Keratinocyte (primary cell): ENCODE results near the gene FYB1. TPM values are rescaled to one million over a fixed set of nuclear protein-coding genes. Genes with fewer than 3 reads are reported as not detected.

Experiments used
- DNase-seq: peaks from one replicate; pipeline ENCODE4 v3.0.0-alpha.2; 2011; ENCODE audit warnings: low read depth, missing footprints, low spot score
- FAIRE-seq: peaks from 2 replicates; lab custom pipeline; 2011; peaks lifted over from hg19 to GRCh38; lab: Jason Lieb, UNC
- H2AFZ ChIP-seq: 2 replicates; pipeline ENCODE4 v1.6.0; 2012; ENCODE audit warnings: low read length, control low read depth, inconsistent platforms; ENCODE audit not compliant: control insufficient read depth
- H3K27ac ChIP-seq: 2 replicates; pipeline ENCODE4 v1.5.1; 2011; ENCODE audit warnings: low read length; ENCODE audit not compliant: control insufficient read depth, insufficient read depth
- H3K27me3 ChIP-seq: 3 replicates; pipeline ENCODE4 v1.6.0; 2011; ENCODE audit warnings: low read length; ENCODE audit not compliant: control insufficient read depth, insufficient read depth; ENCODE audit errors: extremely low read depth
- H3K36me3 ChIP-seq, 2 experiments: 2 replicates in 1 of 2; 3 replicates in 1 of 2; pipeline ENCODE4 v1.5.1; 2011; ENCODE audit warnings: low read length in 2 of 2, mild to moderate bottlenecking in 1 of 2; ENCODE audit not compliant: control insufficient read depth in 2 of 2, insufficient read depth in 2 of 2; ENCODE audit errors: extremely low read depth in 1 of 2
- H3K4me1 ChIP-seq: 3 replicates; pipeline ENCODE4 v1.5.1; 2011; ENCODE audit warnings: low read length; ENCODE audit not compliant: control insufficient read depth, insufficient read depth; ENCODE audit errors: extremely low read depth
- H3K4me2 ChIP-seq: 3 replicates; pipeline ENCODE4 v1.6.0; 2011; ENCODE audit warnings: low read depth, low read length; ENCODE audit not compliant: control insufficient read depth, insufficient read depth; ENCODE audit errors: extremely low read depth
- H3K4me3 ChIP-seq, 3 experiments: fragments of 200-600 bp in 1 of 3; sonication (generic) in 1 of 3; 2 replicates in 2 of 3; 3 replicates in 1 of 3; pipeline ENCODE4 v1.5.1; 2011 to 2016; ENCODE audit warnings: low read length in 3 of 3, mild to moderate bottlenecking in 3 of 3, control low read depth in 2 of 3, inconsistent platforms in 1 of 3, low read depth in 1 of 3, mixed read lengths in 1 of 3, mixed run types in 1 of 3, moderate library complexity in 1 of 3; ENCODE audit not compliant: control insufficient read depth in 2 of 3, insufficient read depth in 2 of 3; ENCODE audit errors: extremely low read depth in 1 of 3
- H3K79me2 ChIP-seq: 2 replicates; pipeline ENCODE4 v1.6.0; 2012; ENCODE audit warnings: low read length; ENCODE audit not compliant: control insufficient read depth, insufficient read depth
- H3K9ac ChIP-seq: 3 replicates; pipeline ENCODE4 v1.6.0; 2011; ENCODE audit warnings: low read length; ENCODE audit not compliant: control insufficient read depth, insufficient read depth; ENCODE audit errors: extremely low read depth
- H3K9me1 ChIP-seq: 3 replicates; pipeline ENCODE4 v1.6.0; 2011; ENCODE audit warnings: low read length; ENCODE audit not compliant: control insufficient read depth, insufficient read depth; ENCODE audit errors: extremely low read depth
- H3K9me3 ChIP-seq: 2 replicates; pipeline ENCODE4 v1.5.1; 2012; ENCODE audit warnings: low read depth, low read length; ENCODE audit not compliant: control insufficient read depth
- H4K20me1 ChIP-seq: 3 replicates; pipeline ENCODE4 v1.6.0; 2011; ENCODE audit warnings: low read length; ENCODE audit not compliant: control insufficient read depth, insufficient read depth; ENCODE audit errors: extremely low read depth
- CTCF ChIP-seq, 3 experiments: IDR thresholded peaks in 1 of 3; conservative IDR thresholded peaks in 1 of 3; optimal IDR thresholded peaks in 1 of 3; 2 replicates in 2 of 3; 3 replicates in 1 of 3; pipeline versions ENCODE3 to v1.5.1; 2011; ENCODE audit warnings: low read length in 3 of 3, mild to moderate bottlenecking in 3 of 3, moderate library complexity in 2 of 3, control low read depth in 1 of 3, inconsistent platforms in 1 of 3; ENCODE audit not compliant: insufficient read depth in 2 of 3; ENCODE audit errors: extremely low read depth in 1 of 3
- EZH2 ChIP-seq: IDR thresholded peaks from one replicate; pipeline ENCODE4 v1.6.1; 2012; ENCODE audit warnings: inconsistent platforms, mild to moderate bottlenecking, low read length, moderate library complexity
- dilution Hi-C: fragments of 300-500 bp; cut with MboI; formaldehyde crosslinking; loops from one replicate; pipeline ENCODE4 v1.7.0; 2020; ENCODE audit warnings: low sequenced_read_pairs; ENCODE audit not compliant: extremely low pct_ligation_motif_present
- polyA plus RNA-seq, 5 experiments: library from polyadenylated mRNA; depleted of rRNA in 3 of 5; stranded (reverse) in 3 of 5; stranded (forward) in 1 of 5; unstranded in 1 of 5; fragments of >200 nt; gene quantifications; 1 replicate in 1 of 5; 2 replicates in 3 of 5; 3 replicates in 1 of 5; pipeline versions ENCODE4 v1.2.1 to v1.2.3, GENCODE V29; 2011 to 2012; ENCODE audit warnings: missing spikeins in 2 of 5, low read depth in 1 of 5, low replicate concordance in 1 of 5

Gene FYB1
- polyA plus RNA-seq, 1 donor (not counting 4 experiments of a cell fraction or from before 2014, with no cell fraction given): 0.29 TPM

GRCh38 chr5:39063037-39063436, 156.3 kb downstream of the FYB1 start:
- Histone ChIP-seq H3K27me3 (no peaks in the 10 kb centered on the region), H3K4me2 (no peak overlapping the region), H4K20me1 (no peaks in the 10 kb centered on the region), H3K9me1 (peaks cover 2% of the 10 kb centered on the region), H3K79me2 (peaks cover 83% of the 10 kb centered on the region), H3K9me3 (no peaks in the 10 kb centered on the region), H3K4me3 (no peak overlapping the region), H3K9ac (no peak overlapping the region), H3K27ac (no peak overlapping the region), H3K4me1 (no peaks in the 10 kb centered on the region), H2AFZ (no peak overlapping the region), H3K36me3 (peaks cover 0 to 2% of the 10 kb centered on the region in 2 experiments)
- dilution Hi-C loops: no loop called here
- no peak for TF ChIP-seq EZH2
- TF ChIP-seq CTCF (optimal IDR thresholded peaks at IDR 0.05 in 1 of 3, IDR thresholded peaks at IDR 0.05 in 1 of 3, conservative IDR thresholded peaks at IDR 0.05 in 1 of 3; ENCODE audit: extremely low read depth in 1 of 3, insufficient read depth in 2 of 3, low read length in 3 of 3): no peak
- no peak for FAIRE-seq
- no peak for DNase-seq

DNA sequence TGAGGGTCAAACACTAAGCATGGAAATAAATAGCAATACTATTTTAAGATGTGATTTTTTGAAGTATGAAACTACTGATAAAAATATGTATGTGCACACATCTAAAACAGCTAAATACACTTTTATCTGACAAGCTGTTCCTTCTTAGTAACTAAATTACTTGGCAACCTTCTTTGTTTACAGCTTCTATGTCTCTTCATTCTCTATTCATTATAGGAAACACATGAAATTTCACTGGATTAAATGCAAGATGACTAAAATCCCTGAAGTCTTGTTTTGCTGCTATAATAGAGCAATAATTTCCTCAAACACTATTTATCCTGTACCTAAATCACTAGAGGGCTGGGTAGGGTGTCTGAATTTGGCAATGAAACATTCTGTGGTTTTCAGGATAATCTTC, 156.8 kb downstream of the FYB1 start:
- dilution Hi-C loops: no loop called here
- peaks cover 0 to 2% of the 10 kb centered on the region in 2 experiments for H3K36me3 ChIP-seq
- no peak overlapping the region for H3K4me3 ChIP-seq

More for the DNA sequence above, 156.8 kb downstream of the FYB1 start:
- Histone ChIP-seq H3K4me1 (no peaks in the 10 kb centered on the region), H3K9me1 (peaks cover 2% of the 10 kb centered on the region), H3K27me3 (no peaks in the 10 kb centered on the region), H4K20me1 (no peaks in the 10 kb centered on the region), H3K27ac (no peak overlapping the region), H3K4me2 (no peak overlapping the region), H3K9ac (no peak overlapping the region), H2AFZ (no peak overlapping the region), H3K9me3 (no peaks in the 10 kb centered on the region), H3K79me2 (peaks cover 78% of the 10 kb centered on the region)
- DNase-seq: no peak
- no peak for FAIRE-seq
- TF ChIP-seq EZH2 (no peak), CTCF (optimal IDR thresholded peaks at IDR 0.05 in 1 of 3, IDR thresholded peaks at IDR 0.05 in 1 of 3, conservative IDR thresholded peaks at IDR 0.05 in 1 of 3; ENCODE audit: extremely low read depth in 1 of 3, insufficient read depth in 2 of 3, low read length in 3 of 3) (no peak)
